Hematopoietic multipotent progenitor cell (in vitro differentiated cells): Measurements from ENCODE around the gene ZNF738. TPM values are rescaled to one million over a fixed set of nuclear protein-coding genes. Genes with fewer than 3 reads are reported as not detected.

ENCODE experiments used
- DNase-seq, 3 donors: peaks; one replicate each; pipeline ENCODE4 v3.0.0-alpha.2; 2011 to 2015; ENCODE audit warnings: low read depth in 2 of 3, low spot score in 2 of 3
- total RNA-seq: library from RNA; depleted of rRNA; stranded (reverse); fragments of >200 nt; gene quantifications from one replicate; pipeline ENCODE4 v1.2.3, GENCODE V29; 2012

The ZNF738 gene
- total RNA-seq, 1 donor = 8.9 TPM

- no peak for DNase-seq
Measured at GRCh38 chr19:21422244-21422643, 63.4 kb downstream of the ZNF738 start.

- no peak for DNase-seq
Measured at GRCh38 chr19:21423057-21424041, 64.5 kb downstream of the ZNF738 start.

Other genes starting within 250 kb of the ZNF738 start
- gene ZNF431, start 217.0 kb upstream of the ZNF738 start, total RNA-seq = 5.1 TPM
- 7.3 TPM for gene ZNF708, start 29.6 kb upstream of the ZNF738 start, total RNA-seq
- 30.2 TPM for gene ZNF493, start 38.1 kb downstream of the ZNF738 start, total RNA-seq
- gene ZNF429, start 146.6 kb downstream of the ZNF738 start, total RNA-seq = 26.1 TPM